Measurements from ENCODE around the gene PRG3. TPM values are rescaled to one million over a fixed set of nuclear protein-coding genes. Genes with fewer than 3 reads are reported as not detected.

Gene PRG3
- total and polyA plus RNA-seq, 9 of the 15 experiments (the other 6 are each of a cell fraction or from before 2014, with no cell fraction given): 0.18 to 0.55 (median 0.38) TPM; not detected in 6

DNA sequence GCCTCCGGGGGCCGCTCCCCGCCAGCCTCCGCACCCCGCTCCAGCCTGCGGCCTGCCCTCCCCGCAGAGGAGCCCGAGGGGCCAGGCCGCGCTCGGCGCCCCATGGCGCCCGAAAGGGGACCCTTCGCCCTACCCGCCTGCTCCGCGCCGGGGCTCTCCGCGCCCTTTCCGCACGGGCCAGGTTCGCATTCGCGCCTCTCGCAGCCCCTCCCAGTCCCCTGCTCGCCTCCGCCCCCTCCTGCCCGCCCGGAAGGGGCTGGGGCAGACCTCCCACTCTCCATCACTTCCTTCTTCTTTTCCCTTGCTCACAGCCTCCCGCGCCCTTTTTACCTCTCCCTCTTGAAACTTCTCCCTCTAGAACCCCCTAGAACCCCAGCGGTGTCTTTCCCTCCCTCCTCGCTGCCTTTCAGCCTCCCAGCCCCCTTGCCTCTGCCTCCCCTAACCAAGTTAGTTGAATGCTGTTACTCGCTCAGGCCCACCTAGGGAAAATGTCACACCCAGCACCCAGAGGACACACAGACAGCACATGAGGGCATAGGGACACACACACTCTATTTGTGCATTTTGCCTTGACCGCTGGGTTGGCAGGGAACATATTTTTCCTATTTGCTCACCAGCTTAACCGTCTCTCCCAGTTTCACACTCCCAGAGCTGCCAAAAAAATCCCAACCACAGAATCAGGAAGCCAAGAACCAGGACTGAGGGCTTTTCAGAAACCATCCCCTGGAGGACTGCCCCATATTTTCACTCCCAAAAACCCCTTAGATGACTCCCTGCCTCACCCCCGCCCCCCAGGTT is 46.2 kb upstream of the PRG3 start, which contains the start of gene SLC43A3 (continued):
- TF ChIP-seq, protein P1, sequence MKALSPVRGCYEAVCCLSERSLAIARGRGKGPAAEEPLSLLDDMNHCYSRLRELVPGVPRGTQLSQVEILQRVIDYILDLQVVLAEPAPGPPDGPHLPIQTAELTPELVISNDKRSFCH (CRISPR knock-in tag; IDR thresholded peaks at IDR 0.05): no peak
- TF ChIP-seq, protein P1 (tag; IDR thresholded peaks at IDR 0.05): no peak
- TF ChIP-seq, protein P2, sequence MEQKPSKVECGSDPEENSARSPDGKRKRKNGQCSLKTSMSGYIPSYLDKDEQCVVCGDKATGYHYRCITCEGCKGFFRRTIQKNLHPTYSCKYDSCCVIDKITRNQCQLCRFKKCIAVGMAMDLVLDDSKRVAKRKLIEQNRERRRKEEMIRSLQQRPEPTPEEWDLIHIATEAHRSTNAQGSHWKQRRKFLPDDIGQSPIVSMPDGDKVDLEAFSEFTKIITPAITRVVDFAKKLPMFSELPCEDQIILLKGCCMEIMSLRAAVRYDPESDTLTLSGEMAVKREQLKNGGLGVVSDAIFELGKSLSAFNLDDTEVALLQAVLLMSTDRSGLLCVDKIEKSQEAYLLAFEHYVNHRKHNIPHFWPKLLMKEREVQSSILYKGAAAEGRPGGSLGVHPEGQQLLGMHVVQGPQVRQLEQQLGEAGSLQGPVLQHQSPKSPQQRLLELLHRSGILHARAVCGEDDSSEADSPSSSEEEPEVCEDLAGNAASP (IDR thresholded peaks at IDR 0.05): no peak
- TF ChIP-seq SRSF3 (IDR thresholded peaks at IDR 0.05; ENCODE audit: insufficient read depth, low read length): no peak
- no peak for TF ChIP-seq TARDBP (IDR thresholded peaks at IDR 0.05)
- TF ChIP-seq BCL6 (CRISPR knock-in tag; IDR thresholded peaks at IDR 0.05): no peak
- TF ChIP-seq, protein P3, sequence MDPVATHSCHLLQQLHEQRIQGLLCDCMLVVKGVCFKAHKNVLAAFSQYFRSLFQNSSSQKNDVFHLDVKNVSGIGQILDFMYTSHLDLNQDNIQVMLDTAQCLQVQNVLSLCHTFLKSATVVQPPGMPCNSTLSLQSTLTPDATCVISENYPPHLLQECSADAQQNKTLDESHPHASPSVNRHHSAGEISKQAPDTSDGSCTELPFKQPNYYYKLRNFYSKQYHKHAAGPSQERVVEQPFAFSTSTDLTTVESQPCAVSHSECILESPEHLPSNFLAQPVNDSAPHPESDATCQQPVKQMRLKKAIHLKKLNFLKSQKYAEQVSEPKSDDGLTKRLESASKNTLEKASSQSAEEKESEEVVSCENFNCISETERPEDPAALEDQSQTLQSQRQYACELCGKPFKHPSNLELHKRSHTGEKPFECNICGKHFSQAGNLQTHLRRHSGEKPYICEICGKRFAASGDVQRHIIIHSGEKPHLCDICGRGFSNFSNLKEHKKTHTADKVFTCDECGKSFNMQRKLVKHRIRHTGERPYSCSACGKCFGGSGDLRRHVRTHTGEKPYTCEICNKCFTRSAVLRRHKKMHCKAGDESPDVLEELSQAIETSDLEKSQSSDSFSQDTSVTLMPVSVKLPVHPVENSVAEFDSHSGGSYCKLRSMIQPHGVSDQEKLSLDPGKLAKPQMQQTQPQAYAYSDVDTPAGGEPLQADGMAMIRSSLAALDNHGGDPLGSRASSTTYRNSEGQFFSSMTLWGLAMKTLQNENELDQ (CRISPR knock-in tag; IDR thresholded peaks at IDR 0.05; ENCODE audit: borderline replicate concordance): no peak
- no peak for TF ChIP-seq ZC3H4 (CRISPR knock-in tag; IDR thresholded peaks at IDR 0.05; ENCODE audit: borderline replicate concordance)
- TF ChIP-seq, protein P4, sequence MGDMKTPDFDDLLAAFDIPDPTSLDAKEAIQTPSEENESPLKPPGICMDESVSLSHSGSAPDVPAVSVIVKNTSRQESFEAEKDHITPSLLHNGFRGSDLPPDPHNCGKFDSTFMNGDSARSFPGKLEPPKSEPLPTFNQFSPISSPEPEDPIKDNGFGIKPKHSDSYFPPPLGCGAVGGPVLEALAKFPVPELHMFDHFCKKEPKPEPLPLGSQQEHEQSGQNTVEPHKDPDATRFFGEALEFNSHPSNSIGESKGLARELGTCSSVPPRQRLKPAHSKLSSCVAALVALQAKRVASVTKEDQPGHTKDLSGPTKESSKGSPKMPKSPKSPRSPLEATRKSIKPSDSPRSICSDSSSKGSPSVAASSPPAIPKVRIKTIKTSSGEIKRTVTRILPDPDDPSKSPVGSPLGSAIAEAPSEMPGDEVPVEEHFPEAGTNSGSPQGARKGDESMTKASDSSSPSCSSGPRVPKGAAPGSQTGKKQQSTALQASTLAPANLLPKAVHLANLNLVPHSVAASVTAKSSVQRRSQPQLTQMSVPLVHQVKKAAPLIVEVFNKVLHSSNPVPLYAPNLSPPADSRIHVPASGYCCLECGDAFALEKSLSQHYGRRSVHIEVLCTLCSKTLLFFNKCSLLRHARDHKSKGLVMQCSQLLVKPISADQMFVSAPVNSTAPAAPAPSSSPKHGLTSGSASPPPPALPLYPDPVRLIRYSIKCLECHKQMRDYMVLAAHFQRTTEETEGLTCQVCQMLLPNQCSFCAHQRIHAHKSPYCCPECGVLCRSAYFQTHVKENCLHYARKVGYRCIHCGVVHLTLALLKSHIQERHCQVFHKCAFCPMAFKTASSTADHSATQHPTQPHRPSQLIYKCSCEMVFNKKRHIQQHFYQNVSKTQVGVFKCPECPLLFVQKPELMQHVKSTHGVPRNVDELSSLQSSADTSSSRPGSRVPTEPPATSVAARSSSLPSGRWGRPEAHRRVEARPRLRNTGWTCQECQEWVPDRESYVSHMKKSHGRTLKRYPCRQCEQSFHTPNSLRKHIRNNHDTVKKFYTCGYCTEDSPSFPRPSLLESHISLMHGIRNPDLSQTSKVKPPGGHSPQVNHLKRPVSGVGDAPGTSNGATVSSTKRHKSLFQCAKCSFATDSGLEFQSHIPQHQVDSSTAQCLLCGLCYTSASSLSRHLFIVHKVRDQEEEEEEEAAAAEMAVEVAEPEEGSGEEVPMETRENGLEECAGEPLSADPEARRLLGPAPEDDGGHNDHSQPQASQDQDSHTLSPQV (IDR thresholded peaks at IDR 0.05): peak; percentile 37; the same call in 1 of the 2 replicates
- TF ChIP-seq POU5F1 (IDR thresholded peaks at IDR 0.05; ENCODE audit: borderline replicate concordance, low read depth, low read length, partially characterized antibody): no peak
- TF ChIP-seq ZNF354B (CRISPR knock-in tag; IDR thresholded peaks at IDR 0.05): no peak
- no peak for TF ChIP-seq ETS2 (tag; IDR thresholded peaks at IDR 0.05; ENCODE audit: borderline replicate concordance, poor library complexity, severe bottlenecking)
- TF ChIP-seq HOXB6 (CRISPR knock-in tag; IDR thresholded peaks at IDR 0.05; ENCODE audit: borderline replicate concordance): no peak
- TF ChIP-seq SMARCA5 (IDR thresholded peaks at IDR 0.05): peak; percentile 75; the same call in 1 of the 2 replicates
- TF ChIP-seq ZC3H8 (IDR thresholded peaks at IDR 0.05): 0 out of 2 replicates have a peak, but pooled peaks have one; percentile 54
- peak; percentile 84 for TF ChIP-seq EGR1 (conservative IDR thresholded peaks at IDR 0.05)
- TF ChIP-seq ZFP36 (IDR thresholded peaks at IDR 0.05; ENCODE audit: low read depth, low read length, partially characterized antibody): no peak

Data from K562 (cell line).